Fibroblast of peridontal ligament (primary cell): Measurements from ENCODE around the gene OXSR1.
A peak's percentile ranks its signal among the peaks of the same experiment; 100 is the strongest.
"Not testable (repeated sequence)": the region's sequence is repeated elsewhere in the genome, so short reads cannot be mapped to it uniquely, and the experiment has no call there.

Experiments
- DNase-seq: peaks from one replicate; pipeline ENCODE4 v3.0.0-alpha.2; 2010; ENCODE audit errors: extremely low read depth

OXSR1 gene

GRCh38 chr3:38141952-38142273 is 23.4 kb upstream of the OXSR1 start:
- DNase-seq = no peak

DNA sequence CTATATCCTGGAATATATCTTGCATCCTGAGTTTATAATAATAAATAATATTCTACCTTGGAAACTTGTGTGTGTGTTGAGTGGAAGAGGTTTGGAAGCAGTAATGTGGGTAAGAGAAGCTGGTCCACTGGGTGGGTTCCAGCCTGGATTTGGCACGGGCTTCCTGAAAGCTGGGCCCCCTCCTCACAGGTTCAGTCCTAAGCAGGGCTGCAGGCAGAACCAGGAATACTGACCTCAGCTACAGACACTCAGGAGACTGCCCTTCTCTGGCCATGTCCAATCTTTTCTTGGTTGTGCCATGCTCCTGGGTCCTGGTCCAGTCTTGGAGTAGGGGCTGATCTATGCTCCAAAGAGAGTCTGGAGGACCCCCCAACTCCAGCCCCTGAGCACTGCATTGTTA is 22.4 kb upstream of the OXSR1 start:
- DNase-seq = no peak

DNA sequence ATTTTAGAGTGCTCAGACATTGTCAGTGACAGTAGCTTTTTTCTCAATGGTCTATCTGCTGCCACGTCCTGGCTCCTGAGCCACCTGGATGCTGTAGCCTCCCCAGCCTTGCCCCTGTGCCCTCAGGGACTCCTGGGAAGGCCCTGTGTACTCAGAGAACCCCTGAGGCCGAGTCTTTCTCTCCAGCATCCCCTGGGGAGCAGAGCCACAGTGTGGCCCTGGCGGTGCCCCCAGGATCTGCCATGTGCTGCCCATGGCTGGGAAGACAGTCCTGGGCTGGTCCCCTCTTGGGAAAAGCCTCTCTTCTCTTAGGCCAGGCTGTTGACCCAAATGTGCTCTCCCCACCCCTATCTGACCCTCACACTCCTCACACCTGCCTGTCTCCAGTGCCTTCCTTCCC is 21.8 kb upstream of the OXSR1 start:
- DNase-seq = no peak

- DNase-seq = no peak
Measured at GRCh38 chr3:38146504-38146903, 18.8 kb upstream of the OXSR1 start.

DNA sequence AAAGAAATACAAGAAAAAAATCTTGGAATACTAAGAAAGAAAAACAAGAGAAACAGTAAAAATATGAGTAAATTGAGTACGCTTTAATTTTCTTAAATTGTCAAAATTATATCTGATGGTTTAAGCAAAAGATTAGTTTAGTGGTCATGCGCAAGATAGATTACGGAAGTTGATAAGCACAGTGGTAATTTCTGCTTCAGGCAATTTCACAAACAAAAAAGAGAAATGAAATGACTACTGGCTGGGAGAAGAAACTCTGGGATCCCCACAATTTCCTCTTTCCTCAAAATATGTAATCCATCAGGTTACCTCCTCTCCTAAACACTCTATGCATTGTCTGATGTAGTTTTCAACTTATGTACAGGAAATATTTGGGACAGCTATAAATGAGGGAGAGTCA is 17.9 kb upstream of the OXSR1 start:
- DNase-seq = no peak

DNA sequence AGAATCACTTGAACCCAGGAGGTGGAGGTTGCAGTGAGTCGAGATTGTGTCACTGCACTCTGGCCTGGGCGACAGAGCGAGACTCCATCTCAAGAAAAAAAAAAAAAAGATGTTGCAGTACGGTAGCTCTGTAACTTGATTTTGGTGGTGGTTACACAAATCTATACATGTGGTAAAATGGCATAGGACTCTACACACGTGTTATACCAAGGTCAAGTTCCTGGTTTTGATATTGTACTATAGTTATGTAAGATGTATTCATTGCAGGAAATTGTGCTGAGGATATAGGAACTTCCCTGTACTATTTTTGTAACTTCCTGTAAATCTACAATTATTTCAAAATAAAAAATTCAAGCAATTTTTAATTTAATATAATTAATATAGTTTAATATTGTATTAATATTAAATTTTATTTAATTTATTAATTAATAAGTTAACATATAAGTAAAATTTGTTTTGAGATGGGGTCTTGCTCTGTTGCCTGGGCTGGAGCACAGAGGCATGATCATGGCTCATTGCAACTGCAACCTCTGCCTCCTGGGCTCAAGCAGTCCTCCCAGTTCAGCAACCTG is 16.9 kb upstream of the OXSR1 start:
- DNase-seq = no peak

- DNase-seq = no peak
Measured at GRCh38 chr3:38149708-38150107, 15.6 kb upstream of the OXSR1 start.

DNA sequence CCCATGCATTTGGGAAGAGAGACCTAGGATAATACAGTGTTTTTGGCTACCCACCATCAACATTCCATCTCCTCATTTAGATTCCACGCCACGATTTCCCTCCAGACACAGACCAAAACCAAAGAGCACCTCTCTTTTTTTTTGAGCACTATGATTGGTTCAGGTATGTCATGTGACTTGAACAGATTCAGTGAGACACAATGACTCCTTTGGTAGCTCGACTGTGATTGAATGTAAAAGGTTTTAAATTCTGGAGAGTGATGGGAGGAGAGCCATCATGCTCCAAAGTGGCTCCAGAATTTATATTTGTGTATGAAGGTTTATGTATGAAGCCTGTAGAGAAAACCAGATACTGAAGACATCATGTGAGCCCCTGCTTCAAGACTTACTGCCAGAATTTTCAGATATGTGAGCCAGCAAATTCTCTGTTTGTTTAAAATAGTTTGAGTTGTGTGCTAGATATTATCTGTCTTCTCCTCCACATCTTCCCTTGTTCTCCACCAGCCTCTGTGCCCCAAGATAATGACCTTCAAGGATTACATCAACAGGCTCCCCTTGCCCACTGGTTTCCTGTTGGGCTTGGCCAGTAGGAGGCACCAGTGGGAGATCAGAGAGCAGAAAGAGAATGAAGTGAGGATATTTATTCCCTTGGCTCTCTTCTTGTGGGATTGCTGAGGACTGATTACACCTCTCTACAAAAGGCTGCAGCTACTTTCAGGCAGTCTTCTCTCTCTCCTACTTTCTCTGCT is 14.4 kb upstream of the OXSR1 start:
- no peak for DNase-seq

DNA sequence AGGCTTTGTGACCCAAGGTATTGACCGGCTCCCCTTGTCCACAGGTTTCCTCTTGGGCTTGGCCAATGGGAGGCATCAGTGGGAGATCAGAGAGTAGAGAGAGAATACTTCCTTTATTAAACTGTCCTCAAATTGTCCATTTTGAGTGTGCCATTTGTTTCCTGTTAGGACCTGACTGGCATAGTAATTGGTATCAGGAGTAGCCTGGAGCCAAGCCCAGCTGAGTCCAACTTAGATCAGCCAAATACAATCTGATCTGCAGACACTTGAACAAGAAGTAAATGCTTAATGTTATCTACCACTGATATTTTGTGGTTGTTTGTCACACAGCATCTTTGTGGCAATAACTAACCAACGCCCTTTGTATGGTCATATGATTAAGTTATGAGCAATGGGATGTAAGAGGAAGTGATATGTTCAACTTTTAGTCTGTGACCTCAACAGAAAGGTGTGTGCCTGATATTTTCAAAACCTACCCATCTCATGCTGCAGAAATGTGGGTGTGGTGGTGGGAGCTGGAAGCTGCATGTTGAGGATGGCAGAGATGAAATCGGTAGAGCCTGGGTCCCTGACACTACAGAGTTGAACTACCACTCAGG is 13.6 kb upstream of the OXSR1 start:
- DNase-seq = no peak

DNA sequence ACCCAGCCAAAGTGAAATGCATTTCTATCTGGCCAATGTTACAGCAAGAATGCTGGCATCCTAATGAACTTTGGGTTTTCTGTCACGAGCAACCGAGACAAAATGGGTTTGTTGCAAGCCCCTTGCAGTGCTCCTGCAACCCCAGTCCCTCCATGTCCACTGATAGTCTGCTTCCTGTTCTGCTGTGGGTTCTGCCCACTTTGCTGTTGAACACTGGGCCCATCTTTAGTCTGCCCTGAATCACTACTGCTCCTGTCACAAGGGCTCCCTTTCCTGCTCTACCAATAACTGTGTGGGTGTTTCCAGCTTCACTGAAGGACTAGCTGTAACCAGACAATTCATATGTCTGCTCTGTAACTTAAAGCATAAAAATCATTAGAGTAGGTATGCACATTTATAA is 12.7 kb upstream of the OXSR1 start:
- DNase-seq = no peak

- DNase-seq = no peak
Measured at GRCh38 chr3:38153221-38153620, 12.1 kb upstream of the OXSR1 start.

- DNase-seq = peak; percentile 78
Measured at GRCh38 chr3:38154033-38154494, 11.3 kb upstream of the OXSR1 start.

DNA sequence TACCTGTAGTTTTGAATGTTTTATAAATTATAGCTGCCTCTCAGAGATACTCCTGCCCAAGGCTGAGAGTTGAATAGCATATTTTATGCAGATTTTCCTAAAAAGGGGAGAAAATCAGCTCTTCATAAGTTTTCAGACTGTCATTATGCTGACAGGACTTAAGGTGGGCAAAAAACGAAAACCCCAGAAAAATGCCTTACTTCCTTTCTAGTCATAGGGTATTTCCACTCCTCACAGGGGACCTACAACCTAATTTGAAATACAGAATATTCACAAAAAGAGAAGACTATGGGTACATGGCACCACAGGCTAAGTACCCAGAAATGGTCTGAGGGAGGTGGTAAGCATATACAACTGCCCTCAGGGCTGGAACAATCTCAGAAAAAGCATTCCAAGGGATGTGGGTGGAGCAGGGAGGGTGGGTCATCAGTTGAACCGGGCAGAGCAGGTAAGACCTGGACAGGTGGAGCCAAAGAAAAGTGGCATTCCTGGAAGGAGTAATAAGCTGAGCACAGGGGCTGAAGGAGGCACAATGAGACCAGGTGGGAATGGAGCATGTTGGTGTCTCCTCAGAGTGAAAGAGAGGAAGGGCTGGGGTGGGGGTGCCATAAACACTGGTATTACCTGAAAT is 10.6 kb upstream of the OXSR1 start:
- no peak for DNase-seq

DNA sequence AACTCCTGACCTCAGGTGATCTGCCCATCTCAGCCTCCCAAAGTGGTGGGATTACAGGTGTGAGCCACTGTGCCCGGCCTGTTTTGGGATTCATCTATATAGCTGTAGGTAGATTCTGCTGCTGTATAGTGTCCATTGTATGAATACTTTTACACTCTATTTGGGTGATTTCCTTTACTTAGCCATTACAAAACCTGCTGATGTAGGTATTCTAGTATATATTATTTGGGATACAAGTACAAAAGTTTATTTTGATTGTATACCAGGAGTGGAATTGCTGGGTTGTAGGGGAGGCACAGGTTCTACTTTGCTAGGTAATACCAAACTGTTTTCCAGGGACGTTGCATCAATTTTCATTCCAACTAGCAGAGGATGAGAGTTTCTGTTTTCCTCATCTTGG is 9.5 kb upstream of the OXSR1 start:
- DNase-seq = no peak

DNA sequence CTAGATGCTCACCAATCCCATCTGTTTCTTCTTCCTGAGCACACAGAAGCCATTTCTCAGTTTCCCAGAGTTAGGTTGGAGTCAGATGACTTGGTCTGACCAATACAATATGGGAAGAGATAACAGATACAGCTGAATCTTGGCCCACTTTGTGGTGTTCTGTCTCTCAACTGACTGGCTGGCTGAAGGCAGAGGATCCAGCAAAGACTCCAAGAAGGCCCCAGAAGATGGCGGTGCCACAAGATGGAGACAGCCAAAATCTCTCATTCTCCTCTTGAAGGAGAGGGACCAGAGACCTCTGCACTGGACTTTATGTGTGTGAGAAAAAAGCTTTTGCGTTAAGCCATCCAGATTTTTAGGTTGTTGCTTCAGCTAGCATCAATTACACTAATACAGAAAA is 8.2 kb upstream of the OXSR1 start:
- no peak for DNase-seq

GRCh38 chr3:38157595-38157994 is 7.7 kb upstream of the OXSR1 start:
- no peak for DNase-seq

DNA sequence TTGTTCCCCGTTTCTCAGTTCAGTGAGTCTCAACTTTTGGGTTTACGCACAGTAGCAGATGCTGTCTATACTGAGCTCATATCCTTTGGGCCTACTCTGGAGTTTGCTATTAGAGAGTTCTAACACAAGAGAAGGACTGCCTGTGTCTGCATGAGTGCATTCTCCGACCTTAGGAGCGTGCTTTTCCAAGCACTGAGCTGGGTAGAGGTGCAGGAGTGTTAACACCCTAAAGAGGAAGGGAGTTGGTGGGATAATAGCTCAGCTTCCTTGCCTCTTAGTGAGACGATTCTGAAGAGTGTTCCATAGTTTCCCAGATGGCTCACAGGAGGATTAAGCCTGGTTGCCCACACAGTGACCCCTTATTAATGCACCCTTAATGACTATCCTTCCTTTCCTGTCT is 6.9 kb upstream of the OXSR1 start:
- DNase-seq = no peak

DNA sequence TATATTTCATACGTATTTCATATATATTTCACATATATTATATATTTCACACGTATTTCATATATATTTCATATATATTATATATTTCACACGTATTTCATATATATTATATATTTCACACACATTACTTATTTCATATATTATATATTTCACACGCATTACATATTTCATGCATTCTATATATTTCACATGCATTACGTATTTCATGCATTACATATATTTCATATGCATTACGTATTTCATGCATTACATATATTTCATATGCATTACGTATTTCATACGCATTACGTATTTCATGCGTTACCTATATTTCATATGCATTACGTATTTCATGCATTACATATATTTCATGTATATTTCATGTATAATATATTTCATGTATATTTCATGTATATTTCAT is 4.6 kb upstream of the OXSR1 start:
- DNase-seq = not testable (repeated sequence)

DNA sequence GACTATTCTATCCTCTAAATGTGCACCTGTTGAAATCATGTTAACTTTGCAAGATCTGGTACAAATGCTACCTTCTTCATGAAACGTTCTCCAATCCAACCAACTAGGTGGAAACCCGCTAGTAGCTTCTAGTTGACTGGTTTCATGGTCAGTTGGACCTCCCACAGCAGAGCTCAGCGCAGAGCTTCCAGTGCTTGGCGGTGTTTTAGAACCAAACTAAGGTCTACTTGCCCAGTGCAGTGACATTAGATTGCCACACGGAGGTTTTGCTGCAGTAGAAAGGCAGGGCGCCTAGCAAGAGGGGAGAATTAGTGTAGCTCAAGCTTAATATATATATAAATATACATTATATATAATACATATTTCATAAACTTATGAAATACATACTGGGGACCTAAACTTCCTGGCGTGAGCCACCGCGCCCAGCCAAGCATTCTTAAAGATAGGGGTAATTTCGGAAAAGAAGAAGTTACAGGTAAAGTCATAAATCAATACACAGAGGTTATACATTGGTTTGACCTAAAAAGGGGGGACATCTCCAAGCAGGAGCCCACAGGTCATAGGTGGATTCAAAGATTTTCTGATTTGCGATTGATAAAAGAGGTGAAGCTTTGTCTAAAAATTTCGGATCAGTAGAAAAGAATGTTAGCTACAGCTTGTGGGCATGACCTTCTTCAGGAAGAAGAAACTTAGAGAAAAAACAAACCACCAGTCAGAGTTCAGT is 2.1 kb upstream of the OXSR1 start:
- DNase-seq = no peak

DNA sequence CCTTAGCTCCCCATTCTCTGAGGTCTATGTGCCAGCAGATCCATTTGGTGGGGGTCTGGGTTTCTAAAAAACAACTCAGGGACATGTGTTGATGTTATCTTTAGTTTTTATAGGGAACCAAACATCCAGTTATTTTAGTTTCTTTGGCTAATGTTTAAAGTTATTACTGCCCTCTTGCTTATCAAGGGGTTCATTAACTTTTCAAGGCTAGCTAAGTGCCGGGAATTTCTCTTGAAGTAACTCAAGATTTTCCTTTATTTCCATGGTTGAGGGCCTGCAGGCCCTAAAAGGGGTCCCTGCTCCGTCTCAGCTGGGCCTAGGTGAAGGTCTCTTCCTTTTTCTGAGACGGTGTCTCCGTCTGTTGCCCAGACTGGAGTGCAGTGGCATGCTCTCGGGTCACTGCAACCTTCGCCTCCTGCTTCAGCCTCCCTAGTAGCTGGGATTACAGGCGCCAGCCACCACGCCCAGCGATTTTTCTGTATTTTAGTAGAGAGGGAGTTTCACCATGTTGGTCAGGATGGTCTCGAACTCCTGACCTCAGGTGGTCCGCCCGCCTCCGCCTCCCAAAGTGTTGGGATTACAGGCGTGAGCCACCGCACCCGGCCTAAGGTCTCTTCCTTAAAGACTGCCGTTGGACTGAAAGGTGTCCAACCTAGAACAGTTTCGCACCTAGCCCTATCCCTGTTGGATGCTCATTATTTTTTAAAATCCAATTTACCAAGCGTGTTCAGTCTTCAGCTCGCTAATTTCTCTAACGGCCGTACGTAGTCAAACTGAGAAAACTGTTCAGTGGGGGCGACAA is 1.3 kb upstream of the OXSR1 start:
- no peak for DNase-seq

GRCh38 chr3:38164643-38164951 is 740 bp upstream of the OXSR1 start:
- DNase-seq = no peak
